Hepatocyte (in vitro differentiated cells): ENCODE results near the gene TBC1D24. TPM values are rescaled to one million over a fixed set of nuclear protein-coding genes. Genes with fewer than 3 reads are reported as not detected.

ENCODE experiments used
- DNase-seq: peaks from one replicate; pipeline ENCODE4 v3.0.0-alpha.2; 2016; ENCODE audit warnings: low spot score
- H2AFZ ChIP-seq: fragments of 200-600 bp; sonication (generic); 2 replicates; pipeline ENCODE4 v1.6.0; 2016; ENCODE audit warnings: antibody characterized with exemption, mild to moderate bottlenecking
- H3K27ac ChIP-seq: fragments of 200-600 bp; sonication (generic); 2 replicates; pipeline ENCODE4 v1.5.1; 2016; ENCODE audit warnings: mild to moderate bottlenecking
- H3K27me3 ChIP-seq: fragments of 200-600 bp; sonication (generic); 2 replicates; pipeline ENCODE4 v1.6.1; 2016
- H3K36me3 ChIP-seq: fragments of 200-600 bp; sonication (generic); replicated peaks from 2 replicates; pipeline ENCODE4 v1.5.1; 2016; ENCODE audit warnings: low read depth; ENCODE audit not compliant: insufficient read depth
- H3K4me1 ChIP-seq: fragments of 200-600 bp; sonication (generic); 2 replicates; pipeline ENCODE4 v1.5.1; 2016; ENCODE audit warnings: mild to moderate bottlenecking, moderate library complexity; ENCODE audit not compliant: insufficient read depth
- H3K4me2 ChIP-seq: fragments of 200-600 bp; sonication (generic); 2 replicates; pipeline ENCODE4 v1.6.0; 2016
- H3K4me3 ChIP-seq: fragments of 200-600 bp; sonication (generic); 2 replicates; pipeline ENCODE4 v1.5.1; 2016; ENCODE audit warnings: mild to moderate bottlenecking
- H3K79me2 ChIP-seq: fragments of 200-600 bp; sonication (generic); 2 replicates; pipeline ENCODE4 v1.6.0; 2017; ENCODE audit warnings: mild to moderate bottlenecking
- H3K9me2 ChIP-seq: fragments of 200-600 bp; sonication (generic); replicated peaks from 2 replicates; pipeline ENCODE4 v1.6.0; 2017; ENCODE audit warnings: mild to moderate bottlenecking; ENCODE audit not compliant: insufficient read depth
- H3K9me3 ChIP-seq: fragments of 200-600 bp; sonication (generic); 2 replicates; pipeline ENCODE4 v1.5.1; 2016; ENCODE audit warnings: low read depth, mild to moderate bottlenecking
- H4K20me1 ChIP-seq: fragments of 200-600 bp; sonication (generic); 2 replicates; pipeline ENCODE4 v1.6.0; 2016; ENCODE audit warnings: mild to moderate bottlenecking; ENCODE audit not compliant: insufficient read depth, poor library complexity, severe bottlenecking
- EZH2 ChIP-seq: fragments of 200-600 bp; sonication (generic); IDR thresholded peaks from 2 replicates; pipeline ENCODE4 v1.6.1; 2016; ENCODE audit warnings: antibody characterized with exemption, mild to moderate bottlenecking, borderline replicate concordance
- EZH2phosphoT487 ChIP-seq: fragments of 200-600 bp; sonication (generic); IDR thresholded peaks from one replicate; pipeline ENCODE4 v1.6.1; 2018; ENCODE audit warnings: antibody characterized with exemption, mild to moderate bottlenecking, low read depth, moderate library complexity; ENCODE audit not compliant: unreplicated experiment, severe bottlenecking
- WGBS: methylation state at CpG from one replicate; pipeline ENCODE4 v1.1.6; 2016; ENCODE audit warnings: low lambda C conversion rate; ENCODE audit errors: missing lambda C conversion rate; 5-methylcytosine and 5-hydroxymethylcytosine counted together
- polyA plus RNA-seq: library from polyadenylated mRNA; unstranded; fragments of >200 nt; fragmentation: Nextera tagmentation; extraction: Ambion mirVana; gene quantifications from 2 replicates; pipeline ENCODE4 v1.2.1, GENCODE V29; 2016
- total RNA-seq: library from RNA; depleted of rRNA; stranded (reverse); fragments of >200 nt; gene quantifications from 2 replicates; pipeline ENCODE4 v1.2.3, GENCODE V29; 2014
- TF ChIP-seq, protein P1 (sequence below): fragments of 200-600 bp; sonication (generic); IDR thresholded peaks from 2 replicates; pipeline ENCODE4 v1.5.1; 2016; ENCODE audit warnings: antibody characterized with exemption, mild to moderate bottlenecking; ENCODE audit not compliant: poor library complexity

The TBC1D24 gene
- total and polyA plus RNA-seq, 2 experiments from 2014 or later = 8.3 to 13.6 TPM

DNA sequence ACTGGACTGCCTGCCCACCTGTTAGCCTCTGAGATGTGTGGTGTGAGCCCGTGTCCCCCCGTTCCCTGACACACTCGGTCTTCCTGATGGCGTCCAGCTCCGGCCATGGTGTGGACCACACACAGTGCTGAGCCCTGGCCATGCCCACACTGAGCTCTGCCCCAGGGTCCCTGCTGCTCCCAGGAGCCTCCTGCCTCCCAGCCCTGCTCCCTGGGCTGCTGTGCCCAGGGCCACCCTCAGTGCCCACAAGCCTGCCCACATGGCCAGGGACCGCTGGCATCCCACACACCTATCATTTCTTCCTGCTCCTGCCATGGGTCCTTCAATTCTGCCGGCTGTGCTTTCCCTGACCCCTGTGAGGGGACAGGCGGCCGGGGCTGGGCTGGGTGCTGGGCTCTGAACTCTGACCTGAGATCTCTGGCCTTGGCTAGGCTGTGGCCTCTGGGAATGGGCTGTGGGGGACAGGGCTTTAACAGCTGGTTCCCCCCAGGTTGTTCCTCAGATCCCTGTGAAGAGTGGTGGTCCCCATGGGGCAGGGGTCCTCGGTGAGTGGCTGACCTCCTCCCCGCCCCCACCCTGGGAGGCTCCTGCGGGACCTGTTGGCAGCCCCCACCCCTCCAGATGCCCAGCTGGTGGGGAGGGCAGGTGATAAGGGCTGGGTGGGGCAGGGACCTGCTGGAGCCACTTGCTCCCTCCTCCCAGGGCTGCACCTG, 52.3 kb downstream of the TBC1D24 start:
- no peaks in the 10 kb centered on the region for H3K9me2 ChIP-seq
- H3K36me3 ChIP-seq = no peaks in the 10 kb centered on the region
- WGBS = 98% methylated on average over 12 of the region's 12 CpGs
- H3K4me2 ChIP-seq = no peak overlapping the region
- H3K27ac ChIP-seq = no peak overlapping the region
- no peak for DNase-seq
- H3K79me2 ChIP-seq = peaks cover 23% of the 10 kb centered on the region
- H3K4me3 ChIP-seq = no peak overlapping the region
- H4K20me1 ChIP-seq = peaks cover 5% of the 10 kb centered on the region
- H3K27me3 ChIP-seq = no peaks in the 10 kb centered on the region
- H2AFZ ChIP-seq = no peak overlapping the region
- TF ChIP-seq, protein P1, sequence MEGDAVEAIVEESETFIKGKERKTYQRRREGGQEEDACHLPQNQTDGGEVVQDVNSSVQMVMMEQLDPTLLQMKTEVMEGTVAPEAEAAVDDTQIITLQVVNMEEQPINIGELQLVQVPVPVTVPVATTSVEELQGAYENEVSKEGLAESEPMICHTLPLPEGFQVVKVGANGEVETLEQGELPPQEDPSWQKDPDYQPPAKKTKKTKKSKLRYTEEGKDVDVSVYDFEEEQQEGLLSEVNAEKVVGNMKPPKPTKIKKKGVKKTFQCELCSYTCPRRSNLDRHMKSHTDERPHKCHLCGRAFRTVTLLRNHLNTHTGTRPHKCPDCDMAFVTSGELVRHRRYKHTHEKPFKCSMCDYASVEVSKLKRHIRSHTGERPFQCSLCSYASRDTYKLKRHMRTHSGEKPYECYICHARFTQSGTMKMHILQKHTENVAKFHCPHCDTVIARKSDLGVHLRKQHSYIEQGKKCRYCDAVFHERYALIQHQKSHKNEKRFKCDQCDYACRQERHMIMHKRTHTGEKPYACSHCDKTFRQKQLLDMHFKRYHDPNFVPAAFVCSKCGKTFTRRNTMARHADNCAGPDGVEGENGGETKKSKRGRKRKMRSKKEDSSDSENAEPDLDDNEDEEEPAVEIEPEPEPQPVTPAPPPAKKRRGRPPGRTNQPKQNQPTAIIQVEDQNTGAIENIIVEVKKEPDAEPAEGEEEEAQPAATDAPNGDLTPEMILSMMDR = no peak
- TF ChIP-seq EZH2phosphoT487 (no peak), EZH2 (no peak)
- H3K9me3 ChIP-seq = no peaks in the 10 kb centered on the region
- H3K4me1 ChIP-seq = peaks cover 21% of the 10 kb centered on the region

DNA sequence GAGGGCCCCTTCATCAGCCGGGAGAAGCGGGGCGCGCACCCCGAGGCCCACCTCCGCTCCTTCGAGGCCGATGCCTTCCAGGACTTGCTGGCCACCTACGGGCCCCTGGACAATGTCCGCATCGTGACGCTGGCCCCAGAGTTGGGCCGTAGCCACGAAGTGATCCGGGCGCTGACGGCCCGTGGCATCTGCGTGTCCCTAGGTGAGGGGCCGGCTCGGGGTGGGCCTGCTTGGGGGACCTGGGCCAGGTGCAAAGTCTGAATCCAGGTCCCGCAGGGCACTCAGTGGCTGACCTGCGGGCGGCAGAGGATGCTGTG, 52.8 kb downstream of the TBC1D24 start:
- H3K27me3 ChIP-seq = no peaks in the 10 kb centered on the region
- TF ChIP-seq EZH2 = no peak
- TF ChIP-seq EZH2phosphoT487 = no peak
- TF ChIP-seq, protein P1 = no peak
- no peaks in the 10 kb centered on the region for H3K9me3 ChIP-seq
- no peak for DNase-seq
- H3K36me3 ChIP-seq = no peaks in the 10 kb centered on the region
- H3K79me2 ChIP-seq = peaks cover 17% of the 10 kb centered on the region
- peaks cover 21% of the 10 kb centered on the region for H3K4me1 ChIP-seq
- no peak overlapping the region for H3K4me3 ChIP-seq
- no peak overlapping the region for H3K4me2 ChIP-seq
- H3K9me2 ChIP-seq = no peaks in the 10 kb centered on the region
- H3K27ac ChIP-seq = no peak overlapping the region
- no peak overlapping the region for H2AFZ ChIP-seq
- peaks cover 5% of the 10 kb centered on the region for H4K20me1 ChIP-seq
- 96% methylated on average over 23 of the region's 24 CpGs for WGBS

DNA sequence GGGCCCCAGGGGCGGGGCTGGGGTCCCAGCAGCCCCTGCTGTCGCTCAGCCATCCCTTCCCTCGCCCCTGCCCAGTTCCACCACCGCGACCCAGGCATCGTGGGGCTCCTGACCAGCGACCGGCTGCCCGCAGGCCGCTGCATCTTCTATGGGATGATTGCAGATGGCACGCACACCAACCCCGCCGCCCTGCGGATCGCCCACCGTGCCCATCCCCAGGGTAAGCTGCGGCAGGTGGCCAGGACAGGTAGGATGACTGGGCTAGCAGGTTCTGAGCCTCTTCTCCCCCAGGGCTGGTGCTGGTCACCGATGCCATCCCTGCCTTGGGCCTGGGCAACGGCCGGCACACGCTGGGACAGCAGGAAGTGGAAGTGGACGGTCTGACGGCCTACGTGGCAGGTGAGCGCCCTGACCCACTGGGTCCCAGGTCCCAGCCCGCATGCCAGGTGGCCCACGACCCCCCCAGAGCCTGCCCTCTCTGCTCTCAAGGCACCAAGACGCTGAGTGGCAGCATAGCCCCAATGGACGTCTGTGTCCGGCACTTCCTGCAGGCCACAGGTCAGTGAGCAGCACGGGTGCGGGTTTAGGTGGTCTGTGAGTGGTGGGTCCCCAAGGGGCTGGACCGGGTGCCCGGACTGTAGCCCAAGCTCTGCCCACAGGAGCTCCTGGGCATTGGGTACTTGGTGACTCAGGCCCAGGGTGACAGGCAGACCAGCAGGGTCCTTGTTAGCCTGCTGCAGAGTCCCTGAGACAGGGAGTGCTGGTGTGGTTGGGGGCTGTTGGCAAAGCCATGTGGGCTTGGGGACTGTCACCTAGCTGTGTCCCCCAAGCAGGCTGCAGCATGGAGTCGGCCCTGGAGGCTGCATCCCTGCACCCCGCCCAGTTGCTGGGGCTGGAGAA, 53.5 kb downstream of the TBC1D24 start:
- no peak overlapping the region for H2AFZ ChIP-seq
- DNase-seq = no peak
- no peak overlapping the region for H3K27ac ChIP-seq
- peaks cover 11% of the 10 kb centered on the region for H3K79me2 ChIP-seq
- 97% methylated on average over 35 of the region's 36 CpGs for WGBS
- H3K27me3 ChIP-seq = no peaks in the 10 kb centered on the region
- peaks cover under 1% of the 10 kb centered on the region for H4K20me1 ChIP-seq
- no peak overlapping the region for H3K4me2 ChIP-seq
- H3K9me3 ChIP-seq = no peaks in the 10 kb centered on the region
- peaks cover 21% of the 10 kb centered on the region for H3K4me1 ChIP-seq
- H3K9me2 ChIP-seq = no peaks in the 10 kb centered on the region
- no peaks in the 10 kb centered on the region for H3K36me3 ChIP-seq
- H3K4me3 ChIP-seq = no peak overlapping the region
- TF ChIP-seq EZH2phosphoT487 = no peak
- no peak for TF ChIP-seq EZH2
- TF ChIP-seq, protein P1 = no peak
